ENCODE results near the gene CST5. TPM values are rescaled to one million over a fixed set of nuclear protein-coding genes. Genes with fewer than 3 reads are reported as not detected.
"Not testable (repeated sequence)": the region's sequence is repeated elsewhere in the genome, so short reads cannot be mapped to it uniquely, and the experiment has no call there.

CST5 gene
- total RNA-seq, 1 donor from 2014 or later, result 0.50 TPM

DNA sequence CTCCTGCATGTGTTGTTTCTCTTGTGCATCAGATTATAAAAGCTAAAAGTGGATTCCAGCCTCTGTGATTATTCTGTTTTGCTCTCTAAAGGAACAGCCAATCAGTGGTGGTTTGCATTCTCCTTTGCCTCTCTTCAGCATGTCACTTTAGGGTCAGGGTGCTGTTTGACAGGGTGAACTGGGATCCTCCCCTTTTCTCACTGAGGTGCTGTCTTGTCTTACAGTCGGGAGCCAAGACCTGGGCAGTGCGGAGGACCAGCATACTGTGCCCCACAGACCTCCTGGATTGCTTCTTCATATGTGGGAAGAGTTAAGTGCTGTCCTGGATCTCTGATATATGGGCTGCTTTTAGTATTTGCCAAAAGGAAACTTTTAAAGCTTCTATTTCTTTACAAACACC, 37.9 kb downstream of the CST5 start:
- H2AFZ ChIP-seq (ENCODE audit: low read depth, low read length), result no peak overlapping the region
- H4K20me1 ChIP-seq (ENCODE audit: insufficient read depth, low read length), result no peaks in the 10 kb centered on the region
- no peaks in the 10 kb centered on the region for H3K79me2 ChIP-seq (ENCODE audit: insufficient read depth, low read length)
- no peak overlapping the region for H3K4me2 ChIP-seq (ENCODE audit: low read length)
- FAIRE-seq, result no peak
- no peaks in the 10 kb centered on the region for H3K4me1 Mint-ChIP-seq (ENCODE audit: low read depth, unreplicated experiment)
- TF ChIP-seq, protein P1, sequence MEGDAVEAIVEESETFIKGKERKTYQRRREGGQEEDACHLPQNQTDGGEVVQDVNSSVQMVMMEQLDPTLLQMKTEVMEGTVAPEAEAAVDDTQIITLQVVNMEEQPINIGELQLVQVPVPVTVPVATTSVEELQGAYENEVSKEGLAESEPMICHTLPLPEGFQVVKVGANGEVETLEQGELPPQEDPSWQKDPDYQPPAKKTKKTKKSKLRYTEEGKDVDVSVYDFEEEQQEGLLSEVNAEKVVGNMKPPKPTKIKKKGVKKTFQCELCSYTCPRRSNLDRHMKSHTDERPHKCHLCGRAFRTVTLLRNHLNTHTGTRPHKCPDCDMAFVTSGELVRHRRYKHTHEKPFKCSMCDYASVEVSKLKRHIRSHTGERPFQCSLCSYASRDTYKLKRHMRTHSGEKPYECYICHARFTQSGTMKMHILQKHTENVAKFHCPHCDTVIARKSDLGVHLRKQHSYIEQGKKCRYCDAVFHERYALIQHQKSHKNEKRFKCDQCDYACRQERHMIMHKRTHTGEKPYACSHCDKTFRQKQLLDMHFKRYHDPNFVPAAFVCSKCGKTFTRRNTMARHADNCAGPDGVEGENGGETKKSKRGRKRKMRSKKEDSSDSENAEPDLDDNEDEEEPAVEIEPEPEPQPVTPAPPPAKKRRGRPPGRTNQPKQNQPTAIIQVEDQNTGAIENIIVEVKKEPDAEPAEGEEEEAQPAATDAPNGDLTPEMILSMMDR (IDR thresholded peaks at IDR 0.05; ENCODE audit: insufficient read depth, low read depth, low read length), result no peak
- TF ChIP-seq EZH2 (IDR thresholded peaks at IDR 0.05; ENCODE audit: insufficient read depth, low read length), result no peak
- H3K27ac Mint-ChIP-seq (ENCODE audit: unreplicated experiment), result no peak overlapping the region
- H3K9me3 ChIP-seq (ENCODE audit: insufficient read depth, low read depth, low read length), result no peaks in the 10 kb centered on the region
- no peak overlapping the region for H3K4me3 Mint-ChIP-seq (ENCODE audit: unreplicated experiment)
- no peak overlapping the region for H3K4me3 ChIP-seq (ENCODE audit: insufficient read depth, low read depth, low read length)
- H3K36me3 Mint-ChIP-seq (ENCODE audit: low read depth, unreplicated experiment), result no peaks in the 10 kb centered on the region
- H3K9ac ChIP-seq (ENCODE audit: low read length), result no peak overlapping the region
- H3K4me1 ChIP-seq (ENCODE audit: insufficient read depth, low read length), result no peaks in the 10 kb centered on the region
- H3K27ac ChIP-seq (ENCODE audit: low read depth, low read length), result no peak overlapping the region
- H3K27me3 Mint-ChIP-seq (ENCODE audit: low read depth, unreplicated experiment), result peaks cover 24% of the 10 kb centered on the region
- DNase-seq (ENCODE audit: low read depth), result no peak
- peaks cover 7% of the 10 kb centered on the region for H3K9me3 Mint-ChIP-seq (ENCODE audit: unreplicated experiment)
- H3K36me3 ChIP-seq (ENCODE audit: insufficient read depth, low read length), result no peaks in the 10 kb centered on the region
- no peaks in the 10 kb centered on the region for H3K27me3 ChIP-seq (ENCODE audit: insufficient read depth, low read length)

GRCh38 chr20:23835716-23836115, 43.8 kb downstream of the CST5 start:
- Histone ChIP-seq H2AFZ (ENCODE audit: low read depth, low read length) (no peak overlapping the region), H3K27ac (ENCODE audit: low read depth, low read length) (no peak overlapping the region), H3K9me3 (ENCODE audit: insufficient read depth, low read depth, low read length) (peaks cover 3% of the 10 kb centered on the region), H3K27me3 (ENCODE audit: insufficient read depth, low read length) (no peaks in the 10 kb centered on the region), H3K36me3 (ENCODE audit: insufficient read depth, low read length) (no peaks in the 10 kb centered on the region), H3K4me2 (ENCODE audit: low read length) (no peak overlapping the region), H3K79me2 (ENCODE audit: insufficient read depth, low read length) (no peaks in the 10 kb centered on the region), H3K4me1 (ENCODE audit: insufficient read depth, low read length) (peaks cover 3% of the 10 kb centered on the region), H4K20me1 (ENCODE audit: insufficient read depth, low read length) (no peaks in the 10 kb centered on the region), H3K4me3 (ENCODE audit: insufficient read depth, low read depth, low read length) (no peak overlapping the region), H3K9ac (ENCODE audit: low read length) (no peak overlapping the region)
- Mint-ChIP-seq H3K27ac (ENCODE audit: unreplicated experiment) (no peak overlapping the region), H3K9me3 (ENCODE audit: unreplicated experiment) (peaks cover 10% of the 10 kb centered on the region), H3K4me3 (ENCODE audit: unreplicated experiment) (no peak overlapping the region), H3K27me3 (ENCODE audit: low read depth, unreplicated experiment) (peaks cover 16% of the 10 kb centered on the region), H3K36me3 (ENCODE audit: low read depth, unreplicated experiment) (no peaks in the 10 kb centered on the region), H3K4me1 (ENCODE audit: low read depth, unreplicated experiment) (peaks cover 24% of the 10 kb centered on the region)
- no peak for TF ChIP-seq EZH2 (IDR thresholded peaks at IDR 0.05; ENCODE audit: insufficient read depth, low read length)
- TF ChIP-seq, protein P1 (IDR thresholded peaks at IDR 0.05; ENCODE audit: insufficient read depth, low read depth, low read length), result no peak
- no peak for DNase-seq (ENCODE audit: low read depth)
- no peak for FAIRE-seq

GRCh38 chr20:23832775-23833513, 46.6 kb downstream of the CST5 start:
- peaks cover 3% of the 10 kb centered on the region for H3K4me1 ChIP-seq (ENCODE audit: insufficient read depth, low read length)
- Mint-ChIP-seq H3K27me3 (ENCODE audit: low read depth, unreplicated experiment) (peaks cover 5% of the 10 kb centered on the region), H3K36me3 (ENCODE audit: low read depth, unreplicated experiment) (no peaks in the 10 kb centered on the region), H3K4me3 (ENCODE audit: unreplicated experiment) (peak overlapping the region; percentile 54), H3K27ac (ENCODE audit: unreplicated experiment) (peak overlapping the region; percentile 85), H3K9me3 (ENCODE audit: unreplicated experiment) (peaks cover 6% of the 10 kb centered on the region), H3K4me1 (ENCODE audit: low read depth, unreplicated experiment) (peaks cover 24% of the 10 kb centered on the region)
- no peak for DNase-seq (ENCODE audit: low read depth)
- no peaks in the 10 kb centered on the region for H3K27me3 ChIP-seq (ENCODE audit: insufficient read depth, low read length)
- H3K4me3 ChIP-seq (ENCODE audit: insufficient read depth, low read depth, low read length), result no peak overlapping the region
- no peak overlapping the region for H3K4me2 ChIP-seq (ENCODE audit: low read length)
- no peaks in the 10 kb centered on the region for H4K20me1 ChIP-seq (ENCODE audit: insufficient read depth, low read length)
- H3K79me2 ChIP-seq (ENCODE audit: insufficient read depth, low read length), result no peaks in the 10 kb centered on the region
- TF ChIP-seq, protein P1 (IDR thresholded peaks at IDR 0.05; ENCODE audit: insufficient read depth, low read depth, low read length), result no peak
- no peak for TF ChIP-seq EZH2 (IDR thresholded peaks at IDR 0.05; ENCODE audit: insufficient read depth, low read length)
- H3K27ac ChIP-seq (ENCODE audit: low read depth, low read length), result no peak overlapping the region
- H3K9me3 ChIP-seq (ENCODE audit: insufficient read depth, low read depth, low read length), result peaks cover 3% of the 10 kb centered on the region
- no peak overlapping the region for H2AFZ ChIP-seq (ENCODE audit: low read depth, low read length)
- no peak for FAIRE-seq
- no peak overlapping the region for H3K9ac ChIP-seq (ENCODE audit: low read length)
- no peaks in the 10 kb centered on the region for H3K36me3 ChIP-seq (ENCODE audit: insufficient read depth, low read length)

DNA sequence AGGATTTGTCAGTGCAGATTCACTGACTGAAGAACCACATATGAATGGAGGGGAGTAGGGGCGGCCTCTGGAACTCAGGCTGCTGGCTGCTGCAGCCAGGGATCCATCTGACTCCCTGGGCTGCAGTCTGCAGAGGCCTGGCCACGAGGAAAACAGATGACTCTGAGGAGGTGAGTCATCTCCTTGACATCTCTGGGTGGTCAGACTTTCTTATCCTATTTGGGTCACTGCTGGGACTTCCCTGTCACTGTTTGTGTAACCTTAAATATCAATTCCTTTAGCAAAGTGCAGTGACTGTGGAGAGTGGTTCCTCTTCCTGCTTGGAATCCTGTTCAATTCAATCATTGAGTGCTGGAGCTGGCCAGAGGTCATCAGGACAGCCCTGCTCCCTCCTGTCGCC, 47.6 kb downstream of the CST5 start:
- H3K79me2 ChIP-seq (ENCODE audit: insufficient read depth, low read length); H3K27me3 Mint-ChIP-seq (ENCODE audit: low read depth, unreplicated experiment); FAIRE-seq: not testable (repeated sequence)

More for the DNA sequence above, 47.6 kb downstream of the CST5 start:
- not testable (repeated sequence) for H3K9ac ChIP-seq (ENCODE audit: low read length); H2AFZ ChIP-seq (ENCODE audit: low read depth, low read length); H3K4me1 ChIP-seq (ENCODE audit: insufficient read depth, low read length); H3K36me3 Mint-ChIP-seq (ENCODE audit: low read depth, unreplicated experiment); H3K4me2 ChIP-seq (ENCODE audit: low read length); H3K27ac ChIP-seq (ENCODE audit: low read depth, low read length); H3K36me3 ChIP-seq (ENCODE audit: insufficient read depth, low read length); H3K4me3 Mint-ChIP-seq (ENCODE audit: unreplicated experiment); H3K4me3 ChIP-seq (ENCODE audit: insufficient read depth, low read depth, low read length); H3K9me3 ChIP-seq (ENCODE audit: insufficient read depth, low read depth, low read length); DNase-seq (ENCODE audit: low read depth); H3K9me3 Mint-ChIP-seq (ENCODE audit: unreplicated experiment); H4K20me1 ChIP-seq (ENCODE audit: insufficient read depth, low read length); H3K27me3 ChIP-seq (ENCODE audit: insufficient read depth, low read length)
- H3K27ac Mint-ChIP-seq (ENCODE audit: unreplicated experiment), result peak overlapping the region; percentile 85
- H3K4me1 Mint-ChIP-seq (ENCODE audit: low read depth, unreplicated experiment), result peaks cover 27% of the 10 kb centered on the region
